Measurements from ENCODE around the gene CAPZB.

CAPZB gene

GRCh38 chr1:19374926-19375325 is 110.4 kb downstream of the CAPZB start:
- H3K9me3 ChIP-seq (ENCODE audit: low read length), result no peaks in the 10 kb centered on the region
- H3K27ac ChIP-seq (ENCODE audit: low read depth, low read length, poor library complexity, severe bottlenecking), result no peak overlapping the region
- no peaks in the 10 kb centered on the region for H4K20me1 ChIP-seq (ENCODE audit: insufficient read depth, low read length)
- H3F3A ChIP-seq (ENCODE audit: insufficient read depth, low read length), result no peaks in the 10 kb centered on the region
- H3K27me3 ChIP-seq (ENCODE audit: insufficient read depth, low read length), result no peaks in the 10 kb centered on the region
- H3K36me3 ChIP-seq (ENCODE audit: insufficient read depth, low read length), result peaks cover 52% of the 10 kb centered on the region
- no peak overlapping the region for H2AFZ ChIP-seq (ENCODE audit: low read length)
- no peaks in the 10 kb centered on the region for H3K4me1 ChIP-seq (ENCODE audit: insufficient read depth, low read length, severe bottlenecking)
- no peak overlapping the region for H3K9ac ChIP-seq (ENCODE audit: low read length)
- no peak overlapping the region for H3K4me3 ChIP-seq (ENCODE audit: low read depth, low read length, poor library complexity, severe bottlenecking)
- H3K9me2 ChIP-seq (ENCODE audit: low read depth, low read length), result no peaks in the 10 kb centered on the region
- TF ChIP-seq EZH2 (IDR thresholded peaks at IDR 0.05; ENCODE audit: borderline replicate concordance, low read length) (no peak), CTCF (IDR thresholded peaks at IDR 0.05; ENCODE audit: low read length) (no peak)
- no peak overlapping the region for H3K4me2 ChIP-seq (ENCODE audit: low read length)
- no peaks in the 10 kb centered on the region for H3K79me2 ChIP-seq (ENCODE audit: insufficient read depth, low read length)

GRCh38 chr1:19374083-19374801 is 111.1 kb downstream of the CAPZB start:
- H3K27me3 ChIP-seq (ENCODE audit: insufficient read depth, low read length), result no peaks in the 10 kb centered on the region
- H3K27ac ChIP-seq (ENCODE audit: low read depth, low read length, poor library complexity, severe bottlenecking), result no peak overlapping the region
- TF ChIP-seq CTCF (IDR thresholded peaks at IDR 0.05; ENCODE audit: low read length), result peak; percentile 61
- TF ChIP-seq EZH2 (IDR thresholded peaks at IDR 0.05; ENCODE audit: borderline replicate concordance, low read length), result no peak
- H2AFZ ChIP-seq (ENCODE audit: low read length), result no peak overlapping the region
- H3K4me2 ChIP-seq (ENCODE audit: low read length), result no peak overlapping the region
- peaks cover 45% of the 10 kb centered on the region for H3K36me3 ChIP-seq (ENCODE audit: insufficient read depth, low read length)
- H3K79me2 ChIP-seq (ENCODE audit: insufficient read depth, low read length), result no peaks in the 10 kb centered on the region
- H3K9me3 ChIP-seq (ENCODE audit: low read length), result no peaks in the 10 kb centered on the region
- H3K4me3 ChIP-seq (ENCODE audit: low read depth, low read length, poor library complexity, severe bottlenecking), result no peak overlapping the region
- H3F3A ChIP-seq (ENCODE audit: insufficient read depth, low read length), result no peaks in the 10 kb centered on the region
- H3K4me1 ChIP-seq (ENCODE audit: insufficient read depth, low read length, severe bottlenecking), result no peaks in the 10 kb centered on the region
- H4K20me1 ChIP-seq (ENCODE audit: insufficient read depth, low read length), result no peaks in the 10 kb centered on the region
- no peak overlapping the region for H3K9ac ChIP-seq (ENCODE audit: low read length)
- no peaks in the 10 kb centered on the region for H3K9me2 ChIP-seq (ENCODE audit: low read depth, low read length)

- Histone ChIP-seq H3F3A (ENCODE audit: insufficient read depth, low read length) (no peaks in the 10 kb centered on the region), H3K4me2 (ENCODE audit: low read length) (no peak overlapping the region), H3K36me3 (ENCODE audit: insufficient read depth, low read length) (peaks cover 40% of the 10 kb centered on the region), H3K4me3 (ENCODE audit: low read depth, low read length, poor library complexity, severe bottlenecking) (no peak overlapping the region), H3K9ac (ENCODE audit: low read length) (no peak overlapping the region), H3K4me1 (ENCODE audit: insufficient read depth, low read length, severe bottlenecking) (no peaks in the 10 kb centered on the region), H3K27me3 (ENCODE audit: insufficient read depth, low read length) (no peaks in the 10 kb centered on the region), H2AFZ (ENCODE audit: low read length) (no peak overlapping the region), H3K27ac (ENCODE audit: low read depth, low read length, poor library complexity, severe bottlenecking) (no peak overlapping the region), H4K20me1 (ENCODE audit: insufficient read depth, low read length) (no peaks in the 10 kb centered on the region), H3K79me2 (ENCODE audit: insufficient read depth, low read length) (no peaks in the 10 kb centered on the region), H3K9me3 (ENCODE audit: low read length) (no peaks in the 10 kb centered on the region), H3K9me2 (ENCODE audit: low read depth, low read length) (no peaks in the 10 kb centered on the region)
- TF ChIP-seq EZH2 (IDR thresholded peaks at IDR 0.05; ENCODE audit: borderline replicate concordance, low read length), result no peak
- TF ChIP-seq CTCF (IDR thresholded peaks at IDR 0.05; ENCODE audit: low read length), result no peak
Measured at GRCh38 chr1:19373211-19374082, 111.9 kb downstream of the CAPZB start.

Measured in OCI-LY1 (cell line).